ENCODE results near the gene LPCAT3.
A peak's percentile ranks its signal among the peaks of the same experiment; 100 is the strongest.

DNA sequence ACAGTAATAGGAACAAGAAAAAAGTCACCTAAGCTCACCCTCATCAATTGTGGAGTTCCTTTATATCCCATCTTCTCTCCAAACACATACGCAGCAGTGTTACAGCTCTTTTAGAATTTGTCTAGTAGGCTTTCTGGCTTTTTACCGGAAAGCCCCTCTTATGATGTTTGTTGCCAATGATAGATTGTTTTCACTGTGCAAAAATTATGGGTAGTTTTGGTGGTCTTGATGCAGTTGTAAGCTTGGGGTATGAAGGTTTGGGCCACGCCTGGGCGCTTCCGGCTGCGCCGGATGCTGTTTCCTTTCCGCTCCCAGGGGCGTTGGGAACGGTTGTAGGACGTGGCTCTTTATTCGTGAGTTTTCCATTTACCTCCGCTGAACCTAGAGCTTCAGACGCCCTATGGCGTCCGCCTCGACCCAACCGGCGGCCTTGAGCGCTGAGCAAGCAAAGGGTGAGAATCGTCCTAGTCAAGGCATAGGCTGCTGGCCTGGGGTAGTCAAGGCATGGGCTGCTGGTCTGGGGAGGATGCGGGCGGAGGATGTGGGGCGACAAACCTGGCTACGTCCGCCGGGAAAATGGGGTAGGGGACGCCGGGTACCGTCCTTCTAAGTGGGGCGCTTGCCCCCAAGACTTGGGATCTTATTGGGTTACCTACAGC, 74.4 kb downstream of the LPCAT3 start, which contains the start of the genes C12orf57 and RNU7-1:
- TF ChIP-seq, protein P1, sequence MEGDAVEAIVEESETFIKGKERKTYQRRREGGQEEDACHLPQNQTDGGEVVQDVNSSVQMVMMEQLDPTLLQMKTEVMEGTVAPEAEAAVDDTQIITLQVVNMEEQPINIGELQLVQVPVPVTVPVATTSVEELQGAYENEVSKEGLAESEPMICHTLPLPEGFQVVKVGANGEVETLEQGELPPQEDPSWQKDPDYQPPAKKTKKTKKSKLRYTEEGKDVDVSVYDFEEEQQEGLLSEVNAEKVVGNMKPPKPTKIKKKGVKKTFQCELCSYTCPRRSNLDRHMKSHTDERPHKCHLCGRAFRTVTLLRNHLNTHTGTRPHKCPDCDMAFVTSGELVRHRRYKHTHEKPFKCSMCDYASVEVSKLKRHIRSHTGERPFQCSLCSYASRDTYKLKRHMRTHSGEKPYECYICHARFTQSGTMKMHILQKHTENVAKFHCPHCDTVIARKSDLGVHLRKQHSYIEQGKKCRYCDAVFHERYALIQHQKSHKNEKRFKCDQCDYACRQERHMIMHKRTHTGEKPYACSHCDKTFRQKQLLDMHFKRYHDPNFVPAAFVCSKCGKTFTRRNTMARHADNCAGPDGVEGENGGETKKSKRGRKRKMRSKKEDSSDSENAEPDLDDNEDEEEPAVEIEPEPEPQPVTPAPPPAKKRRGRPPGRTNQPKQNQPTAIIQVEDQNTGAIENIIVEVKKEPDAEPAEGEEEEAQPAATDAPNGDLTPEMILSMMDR (IDR thresholded peaks at IDR 0.05): no peak
- TF ChIP-seq POLR2AphosphoS5 (IDR thresholded peaks at IDR 0.05; ENCODE audit: low read depth, low read length): peak; percentile 100

Data from Panc1 (cell line).